GM13977 (cell line): ENCODE results near the gene PARVG.
A peak's percentile ranks its signal among the peaks of the same experiment; 100 is the strongest.

ENCODE experiments used
- DNase-seq: peaks from one replicate; pipeline ENCODE4 v3.0.0; 2012; ENCODE audit warnings: low spot score
- in situ Hi-C: fragments of 300-500 bp; cut with MboI; formaldehyde crosslinking; loops from one replicate; pipeline ENCODE4 v1.12.0; 2022; ENCODE audit warnings: low sequenced_read_pairs, low pct_unique_long_range_greater_than_20kb, mixed read lengths, inconsistent platforms; ENCODE audit not compliant: unreplicated experiment
- TF ChIP-seq, protein P1 (sequence below): IDR thresholded peaks from 2 replicates; pipeline ENCODE4 v1.5.1; 2012; ENCODE audit warnings: mild to moderate bottlenecking, control low read depth; ENCODE audit not compliant: insufficient read depth; ENCODE audit errors: extremely low read depth, missing control alignments

Gene PARVG

GRCh38 chr22:44171561-44171960, 9.2 kb upstream of the PARVG start:
- in situ Hi-C loops: no loop called here
- TF ChIP-seq, protein P1, sequence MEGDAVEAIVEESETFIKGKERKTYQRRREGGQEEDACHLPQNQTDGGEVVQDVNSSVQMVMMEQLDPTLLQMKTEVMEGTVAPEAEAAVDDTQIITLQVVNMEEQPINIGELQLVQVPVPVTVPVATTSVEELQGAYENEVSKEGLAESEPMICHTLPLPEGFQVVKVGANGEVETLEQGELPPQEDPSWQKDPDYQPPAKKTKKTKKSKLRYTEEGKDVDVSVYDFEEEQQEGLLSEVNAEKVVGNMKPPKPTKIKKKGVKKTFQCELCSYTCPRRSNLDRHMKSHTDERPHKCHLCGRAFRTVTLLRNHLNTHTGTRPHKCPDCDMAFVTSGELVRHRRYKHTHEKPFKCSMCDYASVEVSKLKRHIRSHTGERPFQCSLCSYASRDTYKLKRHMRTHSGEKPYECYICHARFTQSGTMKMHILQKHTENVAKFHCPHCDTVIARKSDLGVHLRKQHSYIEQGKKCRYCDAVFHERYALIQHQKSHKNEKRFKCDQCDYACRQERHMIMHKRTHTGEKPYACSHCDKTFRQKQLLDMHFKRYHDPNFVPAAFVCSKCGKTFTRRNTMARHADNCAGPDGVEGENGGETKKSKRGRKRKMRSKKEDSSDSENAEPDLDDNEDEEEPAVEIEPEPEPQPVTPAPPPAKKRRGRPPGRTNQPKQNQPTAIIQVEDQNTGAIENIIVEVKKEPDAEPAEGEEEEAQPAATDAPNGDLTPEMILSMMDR: no peak
- no peak for DNase-seq

DNA sequence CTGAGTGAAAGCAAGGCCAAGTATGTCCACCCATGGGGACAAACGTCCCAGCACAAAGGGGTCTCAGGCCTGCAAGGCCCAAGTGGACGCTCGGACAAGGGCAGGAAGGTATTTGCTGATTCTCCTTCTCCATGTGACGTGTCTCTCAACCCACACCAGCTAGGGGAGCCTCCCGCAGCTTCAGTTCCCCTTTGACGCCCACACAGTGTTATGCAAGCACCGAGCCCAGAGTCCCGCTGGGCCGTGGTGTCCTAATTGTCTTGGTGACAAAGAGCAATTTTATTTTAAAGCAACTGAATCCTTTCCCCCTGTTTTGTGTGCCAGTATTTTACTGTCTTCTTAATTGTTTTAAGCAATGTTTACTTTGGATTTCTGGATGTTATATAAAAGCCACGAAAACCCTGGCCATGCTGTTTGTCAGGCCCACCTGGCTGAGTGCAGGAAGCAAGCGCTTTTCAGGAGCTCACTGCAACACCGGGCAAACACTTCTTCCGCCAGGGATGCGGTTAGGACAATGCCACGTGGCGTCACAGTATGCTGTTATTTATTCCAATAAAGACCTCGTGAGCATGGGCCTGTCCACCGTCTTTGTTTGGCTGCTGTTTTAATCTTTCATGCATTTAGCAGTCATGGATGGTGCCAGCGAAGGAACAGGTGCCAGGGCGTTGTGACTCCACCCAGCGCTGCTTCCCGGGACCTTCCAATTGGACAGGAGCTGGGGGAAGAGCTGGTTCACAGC, 8.2 kb upstream of the PARVG start:
- in situ Hi-C loops: no loop called here
- TF ChIP-seq, protein P1: no peak
- peak; percentile 82 for DNase-seq

GRCh38 chr22:44173154-44173553, 7.6 kb upstream of the PARVG start:
- TF ChIP-seq, protein P1: no peak
- in situ Hi-C loops: no loop called here
- no peak for DNase-seq

DNA sequence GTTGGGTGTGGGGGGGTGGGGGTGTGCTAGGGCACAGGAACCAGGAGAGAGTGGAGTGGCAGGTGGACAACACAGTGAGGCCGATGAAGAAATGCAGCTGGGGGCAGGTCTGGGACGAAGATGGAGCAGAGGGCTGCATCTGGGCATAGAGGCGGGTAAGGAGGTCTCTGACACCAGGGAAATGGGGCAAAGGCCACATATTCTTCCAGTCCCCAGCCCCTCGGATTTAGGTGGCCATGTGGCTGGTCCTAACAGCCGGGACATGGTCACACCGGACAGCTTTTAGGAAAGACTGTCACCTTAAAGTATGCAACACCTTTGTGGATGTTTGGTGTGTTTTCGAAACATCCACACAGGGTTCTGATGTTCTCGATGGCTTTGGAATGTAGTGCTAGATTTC, 5.0 kb upstream of the PARVG start:
- in situ Hi-C loops: no loop called here
- no peak for DNase-seq
- TF ChIP-seq, protein P1: no peak

DNA sequence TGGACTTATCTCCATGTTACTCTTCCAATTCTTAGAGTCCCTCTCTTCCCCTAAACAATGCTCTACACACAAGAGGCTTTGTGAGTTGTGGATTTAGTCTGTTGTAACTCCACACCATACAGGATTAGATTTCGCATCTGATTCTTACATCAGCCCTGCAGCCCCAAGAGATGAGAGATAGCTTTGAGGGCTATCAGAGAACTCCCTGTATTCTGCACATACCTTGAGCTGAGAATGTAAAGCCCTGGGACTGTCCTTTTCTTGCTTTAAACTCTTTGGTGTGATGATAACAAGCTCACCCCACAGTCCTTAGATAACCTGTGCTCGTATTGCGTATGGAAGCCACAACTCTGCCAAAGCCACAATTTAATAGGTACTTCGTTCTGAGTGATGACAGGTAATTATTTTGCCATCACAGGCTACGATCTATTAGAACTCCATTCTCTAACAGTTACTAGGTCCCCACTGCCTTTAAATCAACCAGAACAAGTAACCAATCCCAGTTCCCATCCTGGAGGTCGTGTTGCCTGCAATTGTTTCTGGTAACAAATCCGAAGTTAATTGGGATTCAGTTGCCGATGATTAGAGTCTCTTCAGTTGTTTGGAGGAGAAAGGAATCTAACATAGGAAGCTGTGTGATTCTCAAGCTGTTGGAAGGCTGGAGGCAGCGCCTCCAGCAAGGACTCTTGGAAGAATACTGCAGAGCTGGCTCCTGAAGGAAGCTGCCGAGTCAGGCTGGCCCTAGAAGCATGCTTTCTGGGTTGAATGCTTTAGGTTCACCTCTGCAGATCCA, 1.3 kb upstream of the PARVG start:
- in situ Hi-C loops: no loop called here
- no peak for DNase-seq
- TF ChIP-seq, protein P1: no peak

GRCh38 chr22:44179989-44180705, 578 bp upstream of the PARVG start:
- no peak for DNase-seq
- TF ChIP-seq, protein P1: no peak
- in situ Hi-C loops: no loop called here
